NCI-H526 (cell line): ENCODE results near the gene COL10A1.

Experiments
- DNase-seq, 2 experiments: peaks; one replicate each; lab custom pipeline; 2025; lab: John Stamatoyannopoulos, UW

The COL10A1 gene

GRCh38 chr6:116126032-116126431 is at the start of gene COL10A1:
TSS of gene COL10A1 (minus strand) at chr6:116126132. CDS start at chr6:116125492, 640 bp downstream.
- no peak for DNase-seq

GRCh38 chr6:116175344-116175743 is 49.4 kb upstream of the COL10A1 start:
- no peak for DNase-seq

- no peak for DNase-seq
Measured at GRCh38 chr6:116173928-116174327, 48.0 kb upstream of the COL10A1 start.

- DNase-seq = no peak
Measured at GRCh38 chr6:116170358-116171057, 44.6 kb upstream of the COL10A1 start.

GRCh38 chr6:116169880-116170279 is 43.9 kb upstream of the COL10A1 start:
- no peak for DNase-seq

GRCh38 chr6:116168148-116168547 is 42.2 kb upstream of the COL10A1 start:
- DNase-seq = no peak

GRCh38 chr6:116166369-116166768 is 40.4 kb upstream of the COL10A1 start:
- no peak for DNase-seq

GRCh38 chr6:116165596-116165995 is 39.7 kb upstream of the COL10A1 start:
- DNase-seq = no peak

- DNase-seq = no peak
Measured at GRCh38 chr6:116159782-116160524, 34.0 kb upstream of the COL10A1 start.

- DNase-seq = no peak
Measured at GRCh38 chr6:116158641-116159040, 32.7 kb upstream of the COL10A1 start.

GRCh38 chr6:116157391-116157790 is 31.5 kb upstream of the COL10A1 start:
- no peak for DNase-seq

GRCh38 chr6:116156405-116157326 is 30.7 kb upstream of the COL10A1 start:
- no peak for DNase-seq

- no peak for DNase-seq
Measured at GRCh38 chr6:116154887-116155286, 29.0 kb upstream of the COL10A1 start.

- DNase-seq = no peak
Measured at GRCh38 chr6:116152620-116153019, 26.7 kb upstream of the COL10A1 start.

GRCh38 chr6:116145803-116146675 is 20.1 kb upstream of the COL10A1 start:
- DNase-seq = no peak

GRCh38 chr6:116144605-116145004 is 18.7 kb upstream of the COL10A1 start:
- no peak for DNase-seq

- peak in 1 of 2 experiments; percentile 11 for DNase-seq
Measured at GRCh38 chr6:116139917-116140316, 14.0 kb upstream of the COL10A1 start.

GRCh38 chr6:116136933-116137340 is 11.0 kb upstream of the COL10A1 start:
- DNase-seq = no peak

GRCh38 chr6:116136373-116136772 is 10.4 kb upstream of the COL10A1 start:
- no peak for DNase-seq

- no peak for DNase-seq
Measured at GRCh38 chr6:116133453-116133852, 7.5 kb upstream of the COL10A1 start.

GRCh38 chr6:116127771-116128493 is 2.0 kb upstream of the COL10A1 start:
- DNase-seq = no peak
